Activated T-cell treated with anti-CD3 and anti-CD28 coated beads, Interleukin-2, amount 50 U/mL, for 4 hours (primary cell): Measurements from ENCODE around the gene GATA5. TPM values are rescaled to one million over a fixed set of nuclear protein-coding genes. Genes with fewer than 3 reads are reported as not detected.

Source experiments
- ATAC-seq, 2 donors: fragments of 200-7000 bp; cut with Tn5 transposase; one replicate each; pipeline ENCODE4 v1.10.0; 2021
- DNase-seq: peaks from one replicate; pipeline ENCODE4 v3.0.0-alpha.2; 2020
- H3K27me3 Mint-ChIP-seq: one replicate; pipeline ENCODE4 v1.8.0; 2021; ENCODE audit warnings: low read depth, mixed read lengths
- H3K36me3 Mint-ChIP-seq: one replicate; pipeline ENCODE4 v1.8.0; 2022; ENCODE audit warnings: mixed read lengths; ENCODE audit not compliant: insufficient read depth
- H3K4me1 Mint-ChIP-seq: one replicate; pipeline ENCODE4 v1.8.0; 2021; ENCODE audit warnings: low read depth, mixed read lengths
- H3K4me3 Mint-ChIP-seq: one replicate; pipeline ENCODE4 v1.8.0; 2021; ENCODE audit warnings: mild to moderate bottlenecking, moderate library complexity, mixed read lengths
- H3K9me3 Mint-ChIP-seq: one replicate; pipeline ENCODE4 v1.8.0; 2021; ENCODE audit warnings: mixed read lengths
- total RNA-seq, 3 donors: library from RNA; stranded (reverse); gene quantifications; one replicate each; pipeline ENCODE4 v1.2.1, GENCODE V29; 2021

Gene GATA5
- total RNA-seq, 3 donors from 2014 or later, result not detected

DNA sequence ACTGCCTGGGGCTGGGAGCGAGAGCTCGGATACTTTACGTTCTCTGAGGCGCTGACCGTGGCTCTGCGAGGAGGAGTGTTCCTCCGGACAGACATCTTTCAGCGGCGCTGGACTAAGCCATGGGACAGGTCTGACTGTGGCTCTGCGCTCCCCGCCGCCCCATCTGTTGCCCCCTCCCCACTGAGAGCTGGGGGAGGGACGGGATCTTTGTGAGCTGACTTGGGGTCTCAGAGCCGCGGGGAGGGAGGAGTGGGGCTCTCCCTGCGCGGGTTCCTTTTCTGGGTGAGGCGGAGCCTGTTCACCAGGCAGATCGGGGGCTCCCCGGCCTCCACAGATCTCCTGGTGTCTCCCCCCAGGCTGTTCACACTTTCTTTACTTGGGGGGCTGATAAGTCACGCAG lies 11.3 kb upstream of the GATA5 start:
- Mint-ChIP-seq H3K4me3 (no peak overlapping the region), H3K36me3 (no peaks in the 10 kb centered on the region), H3K27me3 (peaks cover 65% of the 10 kb centered on the region), H3K4me1 (peaks cover 6% of the 10 kb centered on the region), H3K9me3 (no peaks in the 10 kb centered on the region)
- ATAC-seq (no peak), DNase-seq (no peak)

DNA sequence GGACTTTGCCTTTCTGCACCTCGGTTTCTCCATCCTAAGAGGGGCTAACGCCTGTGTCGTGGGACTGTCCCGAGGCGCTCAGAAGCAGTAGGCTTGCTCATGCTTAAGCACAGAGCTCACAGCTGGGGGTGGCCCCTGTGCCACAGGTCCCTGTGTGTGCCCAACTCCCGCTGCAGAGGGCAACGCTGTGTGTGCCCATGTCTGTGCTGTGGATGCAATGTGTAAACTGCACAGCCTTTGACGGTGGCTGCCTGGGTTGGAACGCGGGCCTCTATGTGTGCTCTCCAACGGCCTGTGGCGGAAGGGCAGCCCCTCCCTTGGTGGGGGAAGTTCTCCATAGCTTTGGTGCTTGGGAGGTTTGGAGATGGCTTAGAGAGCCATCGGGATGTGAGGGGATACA lies 10.7 kb upstream of the GATA5 start:
- Mint-ChIP-seq H3K9me3 (no peaks in the 10 kb centered on the region), H3K36me3 (no peaks in the 10 kb centered on the region), H3K4me3 (no peak overlapping the region), H3K4me1 (peaks cover 6% of the 10 kb centered on the region), H3K27me3 (peaks cover 72% of the 10 kb centered on the region)
- DNase-seq, result no peak
- ATAC-seq, result no peak

DNA sequence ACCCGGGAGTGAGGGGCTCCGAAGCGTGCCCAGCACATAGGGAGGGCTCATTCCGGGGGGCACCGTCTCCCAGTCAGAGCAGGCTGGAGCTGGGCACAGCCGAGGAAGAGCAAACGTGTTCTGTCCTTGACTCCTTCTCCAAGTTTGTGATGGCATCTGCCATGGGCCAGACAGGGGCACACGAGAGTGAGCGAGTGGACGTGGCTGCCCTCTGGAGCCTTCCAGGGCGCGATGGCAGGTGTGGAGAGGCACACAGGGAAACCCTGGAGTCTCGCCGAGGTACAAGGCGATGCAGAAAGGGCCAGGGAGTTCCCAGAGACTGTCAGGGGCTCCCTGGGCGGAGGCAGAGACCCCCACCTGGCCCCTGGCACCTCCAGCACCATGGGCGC lies 9.9 kb upstream of the GATA5 start:
- Mint-ChIP-seq H3K4me3 (no peak overlapping the region), H3K27me3 (peaks cover 75% of the 10 kb centered on the region), H3K4me1 (peaks cover 6% of the 10 kb centered on the region), H3K9me3 (no peaks in the 10 kb centered on the region), H3K36me3 (no peaks in the 10 kb centered on the region)
- DNase-seq (no peak), ATAC-seq (no peak)

DNA sequence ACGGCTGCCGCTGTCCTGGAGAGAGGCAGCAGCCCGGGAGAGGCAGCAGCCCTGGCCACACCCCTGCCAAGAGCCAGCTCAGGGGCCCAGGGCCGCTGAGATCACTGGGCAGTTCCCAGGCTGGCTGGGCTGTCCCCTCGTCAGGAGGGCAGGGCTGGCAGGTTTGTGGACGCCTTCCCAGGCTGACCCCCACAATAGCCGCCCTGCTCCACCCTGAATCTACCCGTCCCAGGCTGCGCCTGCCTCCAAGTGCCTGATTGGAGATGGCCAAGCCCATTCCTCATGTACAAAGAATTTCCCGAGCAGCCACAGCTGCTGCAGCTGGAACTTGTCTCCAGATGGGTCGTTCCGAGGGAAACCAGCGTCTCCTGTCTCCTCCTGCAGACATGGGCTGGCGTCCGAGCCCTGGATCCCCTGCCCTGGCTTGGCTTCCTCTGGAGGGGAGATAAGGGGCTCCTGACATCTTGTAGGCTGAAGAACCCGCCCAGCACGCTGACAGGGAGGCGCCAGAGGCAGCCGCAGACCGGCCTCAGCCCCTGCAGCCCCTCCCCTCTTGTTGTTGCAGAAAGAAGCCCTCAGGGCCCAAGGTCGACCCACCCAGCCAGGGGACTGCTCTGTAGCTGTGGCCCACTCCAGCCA lies 9.4 kb upstream of the GATA5 start:
- Mint-ChIP-seq H3K4me3 (no peak overlapping the region), H3K27me3 (peaks cover 77% of the 10 kb centered on the region), H3K4me1 (peaks cover 6% of the 10 kb centered on the region), H3K36me3 (no peaks in the 10 kb centered on the region), H3K9me3 (no peaks in the 10 kb centered on the region)
- no peak for DNase-seq
- no peak for ATAC-seq

DNA sequence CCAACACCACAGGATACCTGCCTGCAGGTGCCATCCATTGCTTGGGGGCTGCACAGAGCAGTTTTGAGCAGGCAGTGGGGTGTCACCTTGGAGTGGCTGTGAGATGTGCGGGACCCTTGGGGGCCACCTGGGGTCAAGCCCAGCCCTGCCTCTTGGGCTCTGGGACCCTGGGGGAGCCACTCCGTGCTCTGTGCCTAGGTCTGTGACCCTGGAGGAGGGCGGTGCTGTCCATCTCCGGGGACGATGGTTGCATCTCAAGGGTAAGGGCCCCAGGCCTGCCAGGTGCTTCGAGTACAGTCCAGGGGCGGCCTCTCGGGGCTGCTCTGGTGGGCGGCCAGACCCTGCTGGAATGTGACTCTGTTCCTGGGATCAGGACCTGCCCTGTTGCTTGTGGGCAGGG lies 8.7 kb upstream of the GATA5 start:
- Mint-ChIP-seq H3K4me1 (peaks cover 6% of the 10 kb centered on the region), H3K27me3 (peaks cover 77% of the 10 kb centered on the region), H3K9me3 (no peaks in the 10 kb centered on the region), H3K4me3 (no peak overlapping the region), H3K36me3 (no peaks in the 10 kb centered on the region)
- ATAC-seq (no peak), DNase-seq (no peak)

DNA sequence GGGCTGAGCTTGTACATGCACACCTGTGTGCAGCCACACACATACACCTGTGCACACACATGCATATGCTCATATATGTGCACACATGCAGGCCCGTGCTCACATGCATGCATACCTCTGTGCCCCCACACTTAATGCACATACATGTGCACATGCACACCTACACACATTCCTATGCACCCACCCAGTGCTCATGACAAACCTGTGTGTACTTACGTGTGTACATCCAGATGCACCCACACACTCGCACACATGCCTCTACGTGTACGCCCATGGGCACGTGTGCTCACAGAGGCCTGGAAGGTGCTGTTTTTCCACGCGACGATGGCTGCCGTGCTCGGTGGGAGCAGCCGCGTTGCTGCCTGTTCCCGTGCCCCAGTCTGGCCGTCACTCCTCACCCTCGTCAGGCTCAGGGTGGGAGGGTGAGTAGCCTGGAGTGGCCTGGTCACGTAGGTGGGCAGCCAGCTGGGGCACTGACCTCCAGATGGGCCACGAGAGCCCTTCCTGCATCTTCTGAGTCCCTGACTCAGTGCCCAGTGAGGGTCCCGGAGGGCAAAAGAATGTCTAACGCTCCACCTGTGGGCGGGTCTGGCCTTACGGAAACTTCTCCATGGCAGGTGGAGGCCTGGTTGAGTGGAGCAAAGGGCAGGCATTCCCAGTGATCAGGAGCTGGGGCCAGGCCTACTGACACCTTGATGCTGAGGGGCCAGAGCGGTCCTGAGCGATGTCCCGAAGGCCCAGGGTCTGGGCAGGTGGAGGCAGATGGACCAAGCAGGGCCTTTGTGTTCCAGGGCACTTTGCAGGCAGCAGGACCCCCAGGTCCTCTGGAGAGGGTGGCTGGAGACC lies 8.0 kb upstream of the GATA5 start:
- Mint-ChIP-seq H3K27me3 (peaks cover 81% of the 10 kb centered on the region), H3K4me3 (no peak overlapping the region), H3K9me3 (no peaks in the 10 kb centered on the region), H3K4me1 (peaks cover 6% of the 10 kb centered on the region), H3K36me3 (no peaks in the 10 kb centered on the region)
- ATAC-seq (no peak), DNase-seq (no peak)

DNA sequence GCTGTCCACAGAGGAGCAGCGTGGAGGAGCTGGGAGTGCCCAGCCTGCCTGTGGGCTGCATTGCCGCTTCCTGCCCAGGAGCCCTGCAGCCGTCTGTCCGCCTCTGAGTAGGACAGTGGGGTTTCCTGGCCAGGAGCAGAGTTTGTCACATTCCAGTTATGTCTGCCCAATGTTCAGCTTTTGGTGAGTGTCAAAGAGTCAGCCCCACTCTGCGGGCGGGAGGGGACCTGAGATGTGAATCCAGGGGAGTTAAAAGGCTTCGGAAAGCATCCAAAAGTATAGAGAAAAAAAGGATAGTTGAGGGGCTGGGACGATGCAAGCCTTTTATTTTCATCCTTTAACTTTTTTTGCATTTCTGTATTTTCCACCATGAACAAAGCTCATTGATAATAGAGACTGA lies 7.2 kb upstream of the GATA5 start:
- ATAC-seq (no peak), DNase-seq (no peak)
- H3K4me3 Mint-ChIP-seq, result no peak overlapping the region
- H3K4me1 Mint-ChIP-seq, result peaks cover 6% of the 10 kb centered on the region
- no peaks in the 10 kb centered on the region for H3K9me3 Mint-ChIP-seq
- peaks cover 82% of the 10 kb centered on the region for H3K27me3 Mint-ChIP-seq
- no peaks in the 10 kb centered on the region for H3K36me3 Mint-ChIP-seq

DNA sequence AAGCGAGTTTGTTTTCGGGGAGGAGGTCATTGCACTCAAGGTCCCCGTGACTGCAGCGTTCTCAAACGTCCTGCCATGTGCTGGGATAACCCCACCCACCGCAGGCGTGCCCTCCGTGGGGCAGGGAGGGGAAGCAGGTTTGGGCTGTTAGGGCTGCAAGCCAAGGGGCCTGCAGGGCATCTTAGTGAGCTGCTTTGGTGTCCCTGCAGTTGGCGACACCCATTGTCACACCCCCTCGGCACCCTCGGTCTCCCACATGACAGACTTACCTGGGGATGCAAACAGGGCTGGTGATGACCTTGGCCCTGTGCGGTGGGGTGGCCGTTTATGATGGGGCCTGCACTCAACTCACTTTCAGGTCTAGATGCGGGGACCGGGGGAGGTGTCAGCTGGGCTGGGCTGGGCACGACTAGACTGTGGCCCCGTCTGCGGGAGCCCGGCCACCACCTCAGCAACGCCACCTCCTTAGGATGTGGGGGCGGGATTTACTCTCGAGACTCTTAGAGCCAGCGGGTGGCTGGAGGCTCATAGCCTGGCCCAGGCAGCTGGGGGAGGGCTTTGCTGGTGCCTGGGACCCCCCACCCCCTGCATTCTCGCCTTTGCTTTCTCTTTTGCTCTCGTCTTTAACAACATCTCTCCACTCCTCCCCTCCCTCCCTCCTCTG lies 6.5 kb upstream of the GATA5 start:
- Mint-ChIP-seq H3K36me3 (no peaks in the 10 kb centered on the region), H3K4me3 (no peak overlapping the region), H3K4me1 (peaks cover 6% of the 10 kb centered on the region), H3K27me3 (peaks cover 87% of the 10 kb centered on the region), H3K9me3 (no peaks in the 10 kb centered on the region)
- no peak for DNase-seq
- peak; percentile 19 to 23 for ATAC-seq

DNA sequence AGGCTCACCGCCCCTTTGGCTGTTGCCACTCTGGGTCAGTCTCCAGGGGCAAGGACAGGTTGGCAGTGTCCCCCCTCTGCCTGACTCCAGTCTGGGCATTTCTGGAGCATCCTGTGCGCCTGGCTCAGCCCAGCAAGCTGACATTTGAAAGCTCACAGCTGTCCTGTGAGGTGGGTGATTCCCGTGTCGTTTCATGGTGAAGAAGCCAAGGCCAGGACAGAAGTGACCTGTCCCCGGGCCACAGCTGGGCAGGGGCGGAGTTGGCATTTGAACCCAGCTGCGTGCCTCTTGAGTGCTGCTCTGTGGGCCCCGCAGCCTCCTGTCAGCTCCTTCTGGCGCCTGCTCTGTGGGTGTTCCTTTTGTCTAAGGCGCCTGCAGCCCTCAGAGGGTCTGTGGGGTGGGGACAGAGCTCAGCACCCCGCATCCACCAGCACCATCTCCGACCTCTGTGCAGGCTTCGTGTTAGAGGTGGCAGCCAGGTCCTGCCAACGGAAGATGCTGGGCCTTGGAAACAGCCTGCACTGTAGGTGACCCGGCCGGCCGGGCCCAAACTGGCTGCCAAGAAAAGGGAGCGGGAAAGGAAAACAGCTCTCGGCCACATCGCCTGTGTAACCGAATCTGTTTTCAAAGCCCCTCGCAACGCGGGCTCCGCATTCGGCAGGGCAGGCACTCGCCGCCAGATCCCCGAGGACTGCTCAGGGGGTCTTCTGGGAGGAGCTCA lies 5.8 kb upstream of the GATA5 start:
- Mint-ChIP-seq H3K27me3 (peaks cover 86% of the 10 kb centered on the region), H3K4me3 (no peak overlapping the region), H3K9me3 (no peaks in the 10 kb centered on the region), H3K36me3 (no peaks in the 10 kb centered on the region), H3K4me1 (peaks cover 10% of the 10 kb centered on the region)
- ATAC-seq, result no peak
- no peak for DNase-seq

DNA sequence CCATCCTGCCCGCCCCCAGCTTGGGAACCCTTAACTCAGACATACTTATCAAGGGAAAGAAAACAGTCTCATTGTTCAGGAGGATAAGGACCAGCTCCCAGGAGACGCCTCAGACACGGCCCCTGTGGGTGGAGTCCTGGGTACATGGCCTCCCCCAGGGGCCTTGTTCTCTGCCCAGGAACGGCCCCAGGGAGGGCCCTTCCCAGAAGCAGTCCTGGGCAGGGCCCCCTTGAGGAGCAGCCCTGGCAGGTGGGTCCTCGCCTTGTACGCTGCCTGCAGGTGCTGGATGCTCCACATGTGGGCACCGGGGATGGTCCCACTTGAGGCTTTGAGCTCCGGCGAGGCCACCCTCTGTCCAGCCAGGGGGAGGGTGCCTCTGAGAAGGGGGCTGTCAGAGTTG lies 4.5 kb upstream of the GATA5 start:
- no peak overlapping the region for H3K4me3 Mint-ChIP-seq
- H3K27me3 Mint-ChIP-seq, result peaks cover 75% of the 10 kb centered on the region
- H3K4me1 Mint-ChIP-seq, result peaks cover 10% of the 10 kb centered on the region
- H3K36me3 Mint-ChIP-seq, result no peaks in the 10 kb centered on the region
- H3K9me3 Mint-ChIP-seq, result no peaks in the 10 kb centered on the region
- ATAC-seq (no peak), DNase-seq (no peak)

DNA sequence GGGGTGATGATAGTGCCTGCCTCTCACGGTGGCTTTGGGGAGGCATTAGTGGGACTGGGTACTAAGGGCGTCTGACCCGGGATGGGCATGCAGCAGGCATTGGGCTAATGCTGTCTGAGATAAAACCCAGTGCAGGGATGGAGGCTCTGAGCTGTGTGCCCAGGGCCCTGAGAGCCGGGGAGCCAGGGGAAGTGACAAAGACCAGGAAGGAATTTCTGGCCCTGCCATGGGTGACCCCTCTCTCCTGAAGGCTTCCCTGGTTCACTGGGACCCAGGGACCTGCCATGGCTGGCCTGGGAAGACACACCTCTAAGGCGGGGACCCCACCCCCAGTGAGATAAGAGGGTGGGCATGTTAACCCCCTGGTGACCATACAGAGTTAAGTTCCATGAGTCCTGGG lies 3.9 kb upstream of the GATA5 start:
- H3K9me3 Mint-ChIP-seq, result no peaks in the 10 kb centered on the region
- ATAC-seq (no peak), DNase-seq (no peak)
- H3K36me3 Mint-ChIP-seq, result no peaks in the 10 kb centered on the region
- H3K4me3 Mint-ChIP-seq, result no peak overlapping the region
- peaks cover 70% of the 10 kb centered on the region for H3K27me3 Mint-ChIP-seq
- peaks cover 10% of the 10 kb centered on the region for H3K4me1 Mint-ChIP-seq

DNA sequence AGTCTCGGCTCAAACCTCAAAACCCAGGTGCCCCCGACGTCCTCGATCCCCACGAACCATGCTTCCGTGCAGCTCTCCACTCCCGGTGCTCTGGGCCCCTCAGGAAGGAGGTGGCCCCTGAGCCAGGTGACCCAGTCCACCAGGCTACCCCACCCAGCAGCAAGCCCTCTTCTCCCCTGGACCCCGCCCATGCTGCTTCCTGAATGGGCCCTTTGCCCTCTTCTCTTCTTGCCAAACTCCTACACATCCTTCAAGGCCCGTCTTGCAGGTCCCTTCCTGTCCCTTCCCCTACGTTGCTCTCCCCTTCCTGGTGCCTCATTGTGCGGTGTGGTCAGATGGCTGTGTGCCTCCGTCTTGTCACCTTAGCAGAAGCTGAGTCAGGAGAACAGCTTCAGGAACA lies 3.4 kb upstream of the GATA5 start:
- Mint-ChIP-seq H3K9me3 (no peaks in the 10 kb centered on the region), H3K27me3 (peaks cover 68% of the 10 kb centered on the region), H3K4me1 (peaks cover 12% of the 10 kb centered on the region), H3K4me3 (no peak overlapping the region), H3K36me3 (no peaks in the 10 kb centered on the region)
- no peak for ATAC-seq
- DNase-seq, result no peak

DNA sequence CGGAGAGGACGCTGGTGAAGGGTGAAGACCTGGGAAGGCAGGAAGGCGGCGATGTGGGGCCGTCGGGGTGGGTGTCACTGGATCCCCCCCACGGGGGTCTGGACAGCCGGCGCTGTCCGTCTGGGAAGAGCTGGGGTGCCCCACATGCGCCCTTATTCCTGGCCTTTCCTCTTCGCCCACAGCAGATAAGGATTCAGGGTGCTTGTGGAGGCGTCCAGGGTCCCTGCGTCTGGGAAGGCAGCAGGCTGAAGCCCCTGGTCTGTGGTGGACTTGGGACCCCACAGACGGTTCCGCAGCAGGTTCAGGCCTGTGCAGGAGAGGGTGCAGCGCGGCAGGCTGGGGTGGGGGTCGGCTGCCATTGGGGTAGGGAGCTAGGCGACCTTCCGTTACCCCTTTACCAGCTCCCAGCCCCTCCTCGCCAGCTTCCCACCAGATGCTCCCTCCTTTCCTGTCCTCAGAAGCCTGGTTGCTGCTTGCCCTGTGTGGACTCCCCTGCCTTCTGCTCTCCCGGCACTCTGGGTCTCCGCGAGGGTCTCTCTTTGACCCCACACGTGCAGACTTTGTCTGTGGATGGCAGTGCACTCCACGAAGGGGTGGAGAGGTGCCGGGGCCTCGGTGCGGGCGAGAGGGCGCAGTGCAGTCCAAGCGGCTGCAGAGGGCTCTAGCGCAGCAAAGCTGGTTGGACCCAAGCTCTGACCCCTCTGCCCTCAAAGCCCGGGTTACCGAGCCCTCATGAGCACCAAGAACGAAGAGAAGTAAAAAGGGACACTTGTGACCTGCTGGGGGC lies 2.1 kb upstream of the GATA5 start:
- DNase-seq, result no peak
- H3K4me1 Mint-ChIP-seq, result peaks cover 9% of the 10 kb centered on the region
- no peaks in the 10 kb centered on the region for H3K9me3 Mint-ChIP-seq
- H3K27me3 Mint-ChIP-seq, result peaks cover 63% of the 10 kb centered on the region
- no peaks in the 10 kb centered on the region for H3K36me3 Mint-ChIP-seq
- ATAC-seq, result no peak
- H3K4me3 Mint-ChIP-seq, result no peak overlapping the region
